Activated CD8-positive, alpha-beta T cell treated with anti-CD3 and anti-CD28 coated beads for 36 hours (primary cell): ENCODE results near the gene ZNF385B. TPM values are rescaled to one million over a fixed set of nuclear protein-coding genes. Genes with fewer than 3 reads are reported as not detected.

Source experiments
- ATAC-seq: fragments of 200-7000 bp; cut with Tn5 transposase; one replicate; pipeline ENCODE4 v1.10.0; 2021; ENCODE audit warnings: mild to moderate bottlenecking, moderate library complexity
- CTCF ChIA-PET: fragments of 350-600 bp; sonication (Branson Sonifier 250); formaldehyde crosslinking; loops from one replicate; lab custom pipeline; 2021; ENCODE audit warnings: antibody characterized with exemption; lab: Charles Lee
- POLR2A ChIA-PET: fragments of 350-600 bp; sonication (Branson Sonifier 250); formaldehyde crosslinking; loops from one replicate; lab custom pipeline; 2021; ENCODE audit warnings: antibody characterized with exemption; lab: Charles Lee
- DNase-seq: peaks from one replicate; pipeline ENCODE4 v3.0.0-alpha.2; 2020
- H3K27ac Mint-ChIP-seq: one replicate; pipeline ENCODE4 v1.8.0; 2021; ENCODE audit warnings: mild to moderate bottlenecking, mixed read lengths
- H3K27me3 Mint-ChIP-seq: one replicate; pipeline ENCODE4 v1.8.0; 2021; ENCODE audit warnings: mixed read lengths
- H3K36me3 Mint-ChIP-seq: one replicate; pipeline ENCODE4 v1.8.0; 2021; ENCODE audit warnings: low read depth, mixed read lengths
- H3K4me1 Mint-ChIP-seq: one replicate; pipeline ENCODE4 v1.8.0; 2021; ENCODE audit warnings: low read depth, mixed read lengths
- H3K4me3 Mint-ChIP-seq: one replicate; pipeline ENCODE4 v1.8.0; 2021; ENCODE audit warnings: mild to moderate bottlenecking, moderate library complexity, mixed read lengths
- H3K9me3 Mint-ChIP-seq: one replicate; pipeline ENCODE4 v1.8.0; 2021; ENCODE audit warnings: mixed read lengths
- intact Hi-C: fragments of 100-400 bp; cut with micrococcal nuclease; formaldehyde crosslinking; loops from one replicate; pipeline ENCODE4 v1.10.0; 2022
- total RNA-seq, 2 experiments: library from RNA; stranded (reverse); gene quantifications; one replicate each; pipeline ENCODE4 v1.2.3, GENCODE V29; 2021
- TF ChIP-seq, protein P1 (sequence below): fragments of 200-600 bp; IDR thresholded peaks from one replicate; pipeline ENCODE4 v1.8.0; 2022; ENCODE audit warnings: antibody characterized with exemption, mild to moderate bottlenecking

ZNF385B gene
- total RNA-seq, 2 experiments from 2014 or later, result not detected

DNA sequence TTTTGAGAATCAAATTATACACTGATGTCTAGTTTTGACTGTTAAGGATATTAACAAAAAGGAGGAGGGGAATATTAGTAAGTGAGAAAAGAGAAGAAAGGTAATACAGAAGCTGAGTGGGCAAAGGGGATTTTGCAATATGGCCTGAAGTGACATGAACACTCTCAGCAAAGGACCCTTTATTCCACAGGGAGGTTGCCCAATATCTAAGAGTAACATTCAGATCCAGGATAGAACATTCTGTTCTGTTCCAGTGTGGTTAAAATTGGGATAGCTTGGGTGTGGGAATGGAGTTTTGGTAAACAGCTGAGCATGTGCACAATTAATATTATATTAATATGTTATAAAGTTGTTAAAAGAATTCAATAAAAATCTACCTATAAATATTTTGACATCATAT is 120.1 kb downstream of the ZNF385B start:
- ChIA-PET CTCF (interaction anchor here (0.7 kb wide), 1 partner anchor 132 kb away, joined by 3 read pairs; no protein-coding TSS in a partner anchor), POLR2A (no interaction called here)
- DNase-seq, result no peak
- Mint-ChIP-seq H3K9me3 (no peaks in the 10 kb centered on the region), H3K4me3 (no peak overlapping the region), H3K36me3 (no peaks in the 10 kb centered on the region), H3K27me3 (peaks cover 6% of the 10 kb centered on the region), H3K4me1 (no peaks in the 10 kb centered on the region), H3K27ac (no peak overlapping the region)
- ATAC-seq, result no peak
- intact Hi-C loops, result no loop called here
- TF ChIP-seq, protein P1, sequence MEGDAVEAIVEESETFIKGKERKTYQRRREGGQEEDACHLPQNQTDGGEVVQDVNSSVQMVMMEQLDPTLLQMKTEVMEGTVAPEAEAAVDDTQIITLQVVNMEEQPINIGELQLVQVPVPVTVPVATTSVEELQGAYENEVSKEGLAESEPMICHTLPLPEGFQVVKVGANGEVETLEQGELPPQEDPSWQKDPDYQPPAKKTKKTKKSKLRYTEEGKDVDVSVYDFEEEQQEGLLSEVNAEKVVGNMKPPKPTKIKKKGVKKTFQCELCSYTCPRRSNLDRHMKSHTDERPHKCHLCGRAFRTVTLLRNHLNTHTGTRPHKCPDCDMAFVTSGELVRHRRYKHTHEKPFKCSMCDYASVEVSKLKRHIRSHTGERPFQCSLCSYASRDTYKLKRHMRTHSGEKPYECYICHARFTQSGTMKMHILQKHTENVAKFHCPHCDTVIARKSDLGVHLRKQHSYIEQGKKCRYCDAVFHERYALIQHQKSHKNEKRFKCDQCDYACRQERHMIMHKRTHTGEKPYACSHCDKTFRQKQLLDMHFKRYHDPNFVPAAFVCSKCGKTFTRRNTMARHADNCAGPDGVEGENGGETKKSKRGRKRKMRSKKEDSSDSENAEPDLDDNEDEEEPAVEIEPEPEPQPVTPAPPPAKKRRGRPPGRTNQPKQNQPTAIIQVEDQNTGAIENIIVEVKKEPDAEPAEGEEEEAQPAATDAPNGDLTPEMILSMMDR, result no peak

DNA sequence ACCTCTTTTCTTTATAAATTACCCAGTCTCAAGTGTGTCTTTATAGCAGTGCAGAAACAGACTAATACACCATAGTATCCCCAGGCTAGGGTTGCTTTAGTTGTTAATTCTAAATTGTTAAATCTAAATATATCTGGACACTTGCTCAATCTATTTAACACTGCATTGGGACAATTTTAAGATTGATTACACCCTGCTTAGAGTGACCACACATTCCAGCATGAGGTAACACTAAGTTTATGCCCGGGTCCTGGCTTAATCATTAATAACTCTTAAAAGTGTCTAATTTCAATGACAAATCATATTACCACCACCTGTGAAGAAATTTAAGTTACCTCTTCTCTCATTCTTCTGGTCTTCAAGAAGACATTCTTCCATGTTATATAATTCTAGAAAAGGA is 131.4 kb downstream of the ZNF385B start:
- no peaks in the 10 kb centered on the region for H3K4me1 Mint-ChIP-seq
- ATAC-seq (no peak), DNase-seq (no peak)
- POLR2A ChIA-PET, result no interaction called here
- TF ChIP-seq, protein P1, result no peak
- no peak overlapping the region for H3K4me3 Mint-ChIP-seq
- H3K36me3 Mint-ChIP-seq, result no peaks in the 10 kb centered on the region
- CTCF ChIA-PET, result interaction anchor here (0.7 kb wide), 1 partner anchor 10 kb away, joined by 3 read pairs; no protein-coding TSS in a partner anchor
- no peaks in the 10 kb centered on the region for H3K9me3 Mint-ChIP-seq
- intact Hi-C loops, result no loop called here
- H3K27ac Mint-ChIP-seq, result no peak overlapping the region
- H3K27me3 Mint-ChIP-seq, result no peaks in the 10 kb centered on the region

DNA sequence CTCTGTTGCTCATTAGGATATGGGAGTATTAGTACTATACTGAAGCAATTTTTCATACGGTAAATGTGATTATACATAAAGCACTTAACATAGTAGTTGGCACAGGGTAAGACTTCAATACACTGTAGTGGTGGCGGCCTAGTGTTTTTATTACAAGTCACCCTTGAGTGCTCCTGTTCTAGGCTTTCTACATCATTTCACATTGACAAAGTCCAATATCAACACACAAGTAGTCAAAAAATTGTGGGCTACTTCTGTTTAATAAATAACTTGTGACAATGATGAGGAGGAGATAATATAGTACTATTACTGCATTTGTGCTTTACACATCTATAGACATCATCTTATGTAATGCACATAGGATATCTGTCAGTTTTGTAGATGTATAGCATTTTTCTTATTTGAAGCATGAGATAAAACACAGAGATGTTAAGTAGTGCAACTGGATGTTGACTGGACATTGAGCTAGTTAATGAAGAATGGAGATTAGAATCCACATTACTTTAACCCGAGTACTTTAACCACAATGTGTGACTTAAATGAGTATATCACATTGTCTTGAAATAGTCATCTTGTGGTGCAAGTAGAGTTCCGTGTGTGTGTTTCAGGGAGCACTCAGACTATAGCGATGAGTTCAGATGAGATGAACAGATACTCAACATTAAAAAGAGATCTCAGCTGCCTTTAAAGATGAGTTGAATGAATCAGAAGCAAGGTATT is 134.8 kb downstream of the ZNF385B start:
- Mint-ChIP-seq H3K9me3 (no peaks in the 10 kb centered on the region), H3K4me3 (no peak overlapping the region), H3K36me3 (no peaks in the 10 kb centered on the region), H3K27ac (no peak overlapping the region), H3K27me3 (no peaks in the 10 kb centered on the region), H3K4me1 (no peaks in the 10 kb centered on the region)
- TF ChIP-seq, protein P1, result no peak
- ATAC-seq, result no peak
- DNase-seq, result no peak
- CTCF ChIA-PET, result no interaction called here
- intact Hi-C loops, result no loop called here
- POLR2A ChIA-PET, result no interaction called here

DNA sequence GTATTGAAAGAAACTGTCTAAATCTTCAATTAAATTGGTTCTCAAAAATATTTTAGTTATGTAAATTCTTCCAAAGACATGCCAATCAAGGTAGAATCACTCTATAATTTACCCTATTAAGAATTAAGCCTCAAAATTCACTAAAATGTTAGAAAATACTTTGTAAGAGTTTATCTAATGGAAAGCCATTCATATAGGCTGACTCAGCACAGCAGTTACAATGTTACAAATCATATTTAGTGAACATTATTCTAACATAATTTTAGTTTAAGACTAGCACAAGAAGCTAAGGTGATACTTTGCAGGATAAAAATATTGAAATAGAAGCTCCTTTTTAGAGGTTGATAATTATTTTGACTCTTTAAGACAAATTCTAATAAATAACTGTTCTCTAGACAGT is 137.0 kb downstream of the ZNF385B start:
- Mint-ChIP-seq H3K4me1 (no peaks in the 10 kb centered on the region), H3K36me3 (no peaks in the 10 kb centered on the region), H3K9me3 (no peaks in the 10 kb centered on the region), H3K27ac (no peak overlapping the region), H3K4me3 (no peak overlapping the region), H3K27me3 (no peaks in the 10 kb centered on the region)
- ChIA-PET CTCF (no interaction called here), POLR2A (no interaction called here)
- intact Hi-C loops, result no loop called here
- TF ChIP-seq, protein P1, result no peak
- DNase-seq (no peak), ATAC-seq (no peak)

DNA sequence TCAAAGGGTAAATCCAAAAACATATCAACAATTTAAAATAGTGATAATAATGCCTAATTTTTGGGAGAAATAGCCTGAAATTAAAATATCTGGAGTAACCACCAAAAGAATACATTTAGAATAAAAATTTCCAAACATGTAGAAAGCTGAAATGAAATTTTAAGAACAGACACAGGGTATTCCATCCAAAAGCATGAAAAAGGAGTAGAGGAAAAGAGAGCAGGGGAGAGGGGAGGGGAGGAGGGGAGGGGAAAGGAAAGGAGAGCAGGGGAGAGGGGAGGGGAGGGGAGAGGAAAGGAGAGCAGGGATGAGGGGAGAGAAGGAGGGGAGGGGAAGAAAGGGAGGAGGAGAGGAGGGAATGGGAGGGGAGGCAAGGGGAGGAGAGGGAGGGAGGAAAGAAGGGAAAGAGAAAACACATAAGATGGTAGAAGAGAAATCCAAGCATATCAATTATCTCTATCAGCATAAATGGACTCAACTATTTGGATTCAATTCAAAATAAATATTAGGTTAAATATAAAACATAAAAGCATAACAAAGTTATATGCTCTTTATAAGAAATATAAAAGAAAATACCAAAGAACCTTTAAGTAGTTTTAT is 141.1 kb downstream of the ZNF385B start:
- Mint-ChIP-seq H3K27me3 (peaks cover 4% of the 10 kb centered on the region), H3K36me3 (no peaks in the 10 kb centered on the region), H3K27ac (no peak overlapping the region), H3K9me3 (no peaks in the 10 kb centered on the region), H3K4me1 (no peaks in the 10 kb centered on the region), H3K4me3 (no peak overlapping the region)
- ChIA-PET POLR2A (no interaction called here), CTCF (interaction anchor here (1.0 kb wide), 1 partner anchor 9 kb away, joined by 3 read pairs; no protein-coding TSS in a partner anchor)
- TF ChIP-seq, protein P1, result no peak
- no peak for DNase-seq
- ATAC-seq, result no peak
- intact Hi-C loops, result no loop called here
